Germinal center (tissue), 1 donor: ENCODE measurements around the gene LIN9.
"Not testable (repeated sequence)": the region's sequence is repeated elsewhere in the genome, so short reads cannot be mapped to it uniquely, and the experiment has no call there.

Source experiments
- DNase-seq: peaks from one replicate; pipeline ENCODE4 v3.0.0; 2012; ENCODE audit warnings: mixed read lengths, low spot score

The LIN9 gene

GRCh38 chr1:226211181-226211821 lies 97.7 kb downstream of the LIN9 start:
- no peak for DNase-seq

DNA sequence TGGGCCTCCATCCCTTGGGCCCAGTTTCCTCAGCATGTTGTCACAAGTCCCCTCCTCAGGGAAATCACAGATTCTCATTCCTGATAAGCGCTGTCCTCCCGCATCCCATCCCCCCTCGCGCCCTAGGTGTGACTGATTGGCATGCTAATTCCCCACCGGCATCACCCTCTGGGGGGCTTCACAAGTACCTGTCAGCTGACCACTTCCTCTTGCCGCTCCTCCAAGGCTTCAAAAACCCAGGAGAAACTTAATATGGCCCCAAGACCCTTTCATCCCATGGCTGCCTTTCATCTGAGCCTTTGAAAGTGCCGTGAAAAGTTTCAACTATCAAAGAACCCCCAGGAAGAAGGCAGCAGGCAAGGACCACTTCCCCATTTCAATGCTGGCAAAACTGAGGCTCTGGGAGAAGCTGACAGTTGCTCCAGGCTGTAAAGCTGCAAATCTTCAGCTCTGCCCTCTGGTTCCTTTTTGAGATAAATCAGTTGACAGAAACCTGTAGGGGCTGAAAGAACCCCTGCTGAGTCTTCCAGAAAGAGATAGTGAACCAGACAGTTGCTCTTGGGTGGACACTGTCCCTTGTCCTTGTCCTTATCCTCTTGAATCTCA lies 98.3 kb downstream of the LIN9 start:
- DNase-seq, result no peak

GRCh38 chr1:226209307-226210059 lies 99.5 kb downstream of the LIN9 start:
- DNase-seq, result no peak

DNA sequence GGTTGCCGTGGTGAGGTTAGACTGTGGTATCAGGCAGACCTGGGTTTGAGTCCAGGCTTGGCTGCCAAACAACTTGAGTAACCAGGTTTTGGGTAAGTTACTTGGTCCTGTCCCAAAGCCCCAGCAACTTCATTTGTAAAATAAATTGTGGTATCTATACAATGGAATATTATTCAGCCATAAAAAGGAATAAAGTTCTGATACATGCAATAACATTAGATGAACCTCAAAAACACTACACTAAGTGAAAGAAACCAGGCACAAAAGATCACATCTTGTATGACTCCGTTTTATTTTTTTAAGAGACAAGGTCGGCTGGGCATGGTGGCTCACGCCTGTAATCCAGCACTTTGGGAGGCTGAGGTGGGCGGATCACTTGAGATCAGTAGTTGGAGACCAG lies 101.9 kb downstream of the LIN9 start:
- DNase-seq, result no peak

DNA sequence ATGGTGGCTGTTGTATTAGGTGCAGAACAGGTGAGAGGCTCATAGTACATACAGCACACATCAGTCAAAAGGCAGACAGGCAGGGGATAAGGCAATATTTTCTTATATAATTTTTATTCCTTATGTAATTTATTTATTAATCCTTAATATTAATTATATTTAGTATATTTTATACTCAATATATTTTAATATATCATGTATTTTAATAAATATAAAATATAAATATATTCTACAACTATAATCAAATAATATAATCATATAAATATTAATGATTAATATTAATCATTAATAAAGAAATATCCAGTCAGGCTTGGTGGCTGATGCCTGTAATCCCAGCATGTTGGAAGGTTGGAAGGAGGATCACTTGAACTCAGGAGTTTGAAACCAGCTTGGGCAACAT lies 104.8 kb downstream of the LIN9 start:
- DNase-seq, result no peak

- DNase-seq, result no peak
These were observed 105.3 kb downstream of the LIN9 start for GRCh38 chr1:226203655-226204054.

- DNase-seq, result no peak
These were observed 105.7 kb downstream of the LIN9 start for GRCh38 chr1:226203240-226203639.

DNA sequence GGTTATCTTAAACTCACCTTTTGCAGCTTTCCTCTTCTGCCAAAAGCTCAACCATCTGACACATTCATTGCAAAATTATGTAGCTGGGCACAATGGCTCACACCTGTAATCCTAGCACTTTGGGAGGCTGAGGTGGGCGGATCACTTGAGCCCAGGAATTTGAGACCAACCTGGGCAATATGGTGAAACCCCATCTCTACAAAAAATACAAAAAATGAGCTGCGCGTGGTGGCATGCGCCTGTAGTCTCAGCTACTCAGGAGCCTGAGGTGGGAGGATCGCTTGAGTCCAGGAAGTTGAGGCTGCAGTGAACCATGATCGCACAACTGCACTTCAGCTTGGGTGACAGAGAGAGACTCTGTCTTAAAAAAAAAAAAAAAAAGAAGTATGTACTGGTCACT lies 106.3 kb downstream of the LIN9 start:
- DNase-seq, result not testable (repeated sequence)

- no peak for DNase-seq
These were observed 106.7 kb downstream of the LIN9 start for GRCh38 chr1:226202246-226202645.

- DNase-seq, result peak; percentile 68
These were observed 107.9 kb downstream of the LIN9 start for GRCh38 chr1:226201029-226201593.

GRCh38 chr1:226199971-226200370 lies 109.0 kb downstream of the LIN9 start:
- DNase-seq, result no peak

GRCh38 chr1:226195144-226195543 lies 113.8 kb downstream of the LIN9 start:
- DNase-seq, result no peak

DNA sequence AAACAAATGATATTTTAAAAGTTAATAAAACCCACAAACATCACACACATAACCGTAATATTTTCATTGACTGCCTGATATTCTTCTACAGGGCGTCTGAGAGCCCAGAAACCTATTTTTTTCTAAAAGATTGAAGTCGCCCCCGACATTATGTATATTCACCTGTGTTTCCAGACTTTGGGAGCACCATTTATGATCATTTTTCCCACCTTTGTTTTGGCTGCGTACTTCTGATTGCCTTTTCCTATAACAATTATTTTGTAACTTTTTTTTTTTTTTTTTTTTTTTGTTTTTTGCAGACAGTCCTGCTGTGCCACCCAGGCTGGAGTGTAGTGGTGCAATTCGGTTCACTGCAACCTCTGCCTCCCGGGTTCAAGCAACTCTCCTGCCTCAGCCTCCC lies 121.6 kb downstream of the LIN9 start:
- DNase-seq, result no peak

- no peak for DNase-seq
These were observed 122.0 kb downstream of the LIN9 start for GRCh38 chr1:226187019-226187322.

GRCh38 chr1:226186124-226187018 lies 122.6 kb downstream of the LIN9 start, which contains the start of gene ACBD3:
Gene ACBD3, minus strand, starts transcription at chr1:226186741. Its CDS starts 66 bp downstream, at chr1:226186675.
- peak; percentile 89 for DNase-seq

GRCh38 chr1:226185141-226186036 lies 123.6 kb downstream of the LIN9 start:
- no peak for DNase-seq

GRCh38 chr1:226181996-226182714 lies 126.8 kb downstream of the LIN9 start:
- peak; percentile 32 for DNase-seq
